Neuron (in vitro differentiated cells): ENCODE data around the gene DNAAF6.

Experiments used
- H2AFZ ChIP-seq: one replicate; pipeline ENCODE4 v1.6.1; 2013; ENCODE audit warnings: low read depth, mild to moderate bottlenecking, inconsistent platforms, low read length, moderate library complexity
- H3K27me3 ChIP-seq: one replicate; pipeline ENCODE4 v1.6.1; 2013; ENCODE audit warnings: low read length; ENCODE audit not compliant: insufficient read depth
- H3K36me3 ChIP-seq: one replicate; pipeline ENCODE4 v1.6.1; 2013; ENCODE audit warnings: low read length; ENCODE audit not compliant: insufficient read depth
- H3K4me1 ChIP-seq: one replicate; pipeline ENCODE4 v1.6.1; 2013; ENCODE audit warnings: low read length; ENCODE audit not compliant: insufficient read depth
- H3K4me3 ChIP-seq: 2 replicates; pipeline ENCODE4 v1.5.1; 2013; ENCODE audit warnings: mild to moderate bottlenecking, low read length, moderate library complexity
- H3K9me3 ChIP-seq: one replicate; pipeline ENCODE4 v1.6.1; 2013; ENCODE audit warnings: low read length

DNAAF6 gene

GRCh38 chrX:107207943-107208342, 1.5 kb downstream of the DNAAF6 start:
- H2AFZ ChIP-seq = no peak overlapping the region
- no peaks in the 10 kb centered on the region for H3K9me3 ChIP-seq
- H3K36me3 ChIP-seq = no peaks in the 10 kb centered on the region
- no peaks in the 10 kb centered on the region for H3K4me1 ChIP-seq
- no peaks in the 10 kb centered on the region for H3K27me3 ChIP-seq
- no peak overlapping the region for H3K4me3 ChIP-seq

GRCh38 chrX:107213477-107213876, 7.1 kb downstream of the DNAAF6 start:
- Histone ChIP-seq H2AFZ (no peak overlapping the region), H3K27me3 (peaks cover 3% of the 10 kb centered on the region), H3K9me3 (no peaks in the 10 kb centered on the region), H3K36me3 (no peaks in the 10 kb centered on the region), H3K4me1 (no peaks in the 10 kb centered on the region), H3K4me3 (no peak overlapping the region)

GRCh38 chrX:107226757-107227156, 20.3 kb downstream of the DNAAF6 start:
- Histone ChIP-seq H3K4me3 (no peak overlapping the region), H3K9me3 (no peaks in the 10 kb centered on the region), H3K27me3 (peaks cover 7% of the 10 kb centered on the region), H2AFZ (no peak overlapping the region), H3K36me3 (no peaks in the 10 kb centered on the region), H3K4me1 (no peaks in the 10 kb centered on the region)

GRCh38 chrX:107227780-107228485, 21.5 kb downstream of the DNAAF6 start:
- Histone ChIP-seq H3K9me3 (no peaks in the 10 kb centered on the region), H3K27me3 (peaks cover 7% of the 10 kb centered on the region), H2AFZ (no peak overlapping the region), H3K4me3 (no peak overlapping the region), H3K4me1 (no peaks in the 10 kb centered on the region), H3K36me3 (no peaks in the 10 kb centered on the region)

- Histone ChIP-seq H3K4me3 (no peak overlapping the region), H3K27me3 (peaks cover 7% of the 10 kb centered on the region), H3K9me3 (no peaks in the 10 kb centered on the region), H3K36me3 (no peaks in the 10 kb centered on the region), H2AFZ (no peak overlapping the region), H3K4me1 (no peaks in the 10 kb centered on the region)
Observed at GRCh38 chrX:107228486-107228819, 22.0 kb downstream of the DNAAF6 start.

- Histone ChIP-seq H3K36me3 (no peaks in the 10 kb centered on the region), H3K4me1 (no peaks in the 10 kb centered on the region), H3K4me3 (no peak overlapping the region), H3K27me3 (peaks cover 2% of the 10 kb centered on the region), H2AFZ (no peak overlapping the region), H3K9me3 (peaks cover 2% of the 10 kb centered on the region)
Observed at GRCh38 chrX:107272431-107272921, 66.1 kb downstream of the DNAAF6 start.

GRCh38 chrX:107273795-107274194, 67.4 kb downstream of the DNAAF6 start:
- H2AFZ ChIP-seq = no peak overlapping the region
- no peaks in the 10 kb centered on the region for H3K4me1 ChIP-seq
- H3K36me3 ChIP-seq = no peaks in the 10 kb centered on the region
- H3K27me3 ChIP-seq = peaks cover 2% of the 10 kb centered on the region
- no peak overlapping the region for H3K4me3 ChIP-seq
- H3K9me3 ChIP-seq = peaks cover 2% of the 10 kb centered on the region

GRCh38 chrX:107288676-107289075, 82.3 kb downstream of the DNAAF6 start:
- Histone ChIP-seq H3K9me3 (no peaks in the 10 kb centered on the region), H2AFZ (no peak overlapping the region), H3K4me3 (no peak overlapping the region), H3K4me1 (peaks cover 2% of the 10 kb centered on the region), H3K36me3 (no peaks in the 10 kb centered on the region), H3K27me3 (no peaks in the 10 kb centered on the region)

- Histone ChIP-seq H3K27me3 (no peaks in the 10 kb centered on the region), H3K36me3 (no peaks in the 10 kb centered on the region), H3K4me3 (no peak overlapping the region), H3K9me3 (no peaks in the 10 kb centered on the region), H3K4me1 (peaks cover 2% of the 10 kb centered on the region), H2AFZ (no peak overlapping the region)
Observed at GRCh38 chrX:107290019-107290418, 83.6 kb downstream of the DNAAF6 start.

GRCh38 chrX:107293056-107293455, 86.6 kb downstream of the DNAAF6 start:
- Histone ChIP-seq H3K4me3 (no peak overlapping the region), H3K27me3 (no peaks in the 10 kb centered on the region), H3K36me3 (no peaks in the 10 kb centered on the region), H3K4me1 (peaks cover 2% of the 10 kb centered on the region), H2AFZ (no peak overlapping the region), H3K9me3 (no peaks in the 10 kb centered on the region)
